OCI-LY7 (cell line): ENCODE results near the gene PFDN1. TPM values are rescaled to one million over a fixed set of nuclear protein-coding genes. Genes with fewer than 3 reads are reported as not detected.

Experiments used
- BruUV-seq: library from RNA; stranded (reverse); fragments of 400-500 nt; replicated peaks from 2 replicates; lab custom pipeline; 2021; lab: Mats Ljungman, UMichigan
- CTCF ChIA-PET: fragments of 300-600 bp; sonication (Branson Sonifier 250); formaldehyde crosslinking; loops from one replicate; lab custom pipeline; 2022; ENCODE audit warnings: antibody characterized with exemption; ENCODE audit not compliant: unreplicated experiment; lab: Charles Lee
- POLR2A ChIA-PET: fragments of 300-600 bp; sonication (Branson Sonifier 250); formaldehyde crosslinking; loops from one replicate; lab custom pipeline; 2022; ENCODE audit warnings: antibody characterized with exemption; lab: Charles Lee
- DNase-seq: peaks from one replicate; pipeline ENCODE4 v3.0.0-alpha.2; 2015; ENCODE audit warnings: low spot score
- H2AFZ ChIP-seq: fragments of 200-600 bp; sonication (generic), shearing (Covaris generic); 2 replicates; pipeline ENCODE4 v1.6.1; 2014; ENCODE audit warnings: mild to moderate bottlenecking, antibody characterized with exemption, low read length, moderate library complexity
- H3K27ac ChIP-seq: fragments of 200-600 bp; sonication (generic); 2 replicates; pipeline ENCODE4 v1.5.1; 2014; ENCODE audit warnings: mixed run types, low read depth, mild to moderate bottlenecking, moderate library complexity, low read length, inconsistent platforms; ENCODE audit not compliant: poor library complexity, severe bottlenecking
- H3K36me3 ChIP-seq: fragments of 200-600 bp; sonication (generic); 2 replicates; pipeline ENCODE4 v1.6.1; 2014; ENCODE audit warnings: mild to moderate bottlenecking, antibody characterized with exemption, low read length, moderate library complexity, mixed read lengths; ENCODE audit not compliant: insufficient read depth
- H3K4me1 ChIP-seq: fragments of 200-600 bp; sonication (generic); 2 replicates; pipeline ENCODE4 v1.5.1; 2014; ENCODE audit warnings: mild to moderate bottlenecking, low read length; ENCODE audit not compliant: insufficient read depth, poor library complexity, severe bottlenecking
- H3K4me2 ChIP-seq: fragments of 200-600 bp; sonication (generic); 2 replicates; pipeline ENCODE4 v1.6.1; 2014; ENCODE audit warnings: mild to moderate bottlenecking, low read length
- H3K4me3 ChIP-seq: fragments of 200-600 bp; sonication (generic); 2 replicates; pipeline ENCODE4 v1.5.1; 2014; ENCODE audit warnings: mild to moderate bottlenecking, low read depth, low read length; ENCODE audit not compliant: poor library complexity, severe bottlenecking
- H3K79me2 ChIP-seq: fragments of 200-600 bp; sonication (generic); 2 replicates; pipeline ENCODE4 v1.6.1; 2016; ENCODE audit warnings: low read depth, mild to moderate bottlenecking, low read length, moderate library complexity, mixed read lengths; ENCODE audit not compliant: insufficient read depth
- H3K9me2 ChIP-seq: fragments of 200-600 bp; sonication (generic); 2 replicates; pipeline ENCODE4 v1.6.1; 2016; ENCODE audit warnings: mild to moderate bottlenecking, low read length, mixed read lengths; ENCODE audit not compliant: insufficient read depth
- H3K9me3 ChIP-seq: fragments of 200-600 bp; sonication (generic); 2 replicates; pipeline ENCODE4 v1.6.1; 2014; ENCODE audit warnings: mild to moderate bottlenecking, mixed run types, low read length, mixed read lengths
- H4K20me1 ChIP-seq: fragments of 200-600 bp; sonication (generic); 2 replicates; pipeline ENCODE4 v1.6.1; 2014; ENCODE audit warnings: mild to moderate bottlenecking, antibody characterized with exemption, low read length, moderate library complexity, mixed read lengths; ENCODE audit not compliant: insufficient read depth
- EZH2phosphoT487 ChIP-seq: fragments of 200-600 bp; sonication (generic); IDR thresholded peaks from 2 replicates; pipeline ENCODE4 v1.6.1; 2018; ENCODE audit warnings: low read depth, borderline replicate concordance, mild to moderate bottlenecking, mixed run types, antibody characterized with exemption, low read length, moderate library complexity, mixed read lengths
- intact Hi-C: fragments of 100-400 bp; cut with micrococcal nuclease; formaldehyde crosslinking; loops from one replicate; pipeline ENCODE4 v1.10.0; 2022; ENCODE audit not compliant: unreplicated experiment
- total RNA-seq, 2 experiments: library from RNA; depleted of rRNA in 1 of 2; stranded (reverse); fragments of >200 nt in 1 of 2; shearing (Covaris generic) in 1 of 2; gene quantifications; 2 replicates each; pipeline ENCODE4 v1.2.3, GENCODE V29; 2014 to 2022
- TF ChIP-seq, protein P1 (sequence below): fragments of 200-600 bp; sonication (generic); conservative IDR thresholded peaks from 2 replicates; pipeline ENCODE4 v1.5.1; 2014; ENCODE audit warnings: mild to moderate bottlenecking, antibody characterized with exemption, low read length, moderate library complexity, mixed read lengths

Gene PFDN1
- total RNA-seq, 2 experiments from 2014 or later: 51.3 to 73.9 TPM

DNA sequence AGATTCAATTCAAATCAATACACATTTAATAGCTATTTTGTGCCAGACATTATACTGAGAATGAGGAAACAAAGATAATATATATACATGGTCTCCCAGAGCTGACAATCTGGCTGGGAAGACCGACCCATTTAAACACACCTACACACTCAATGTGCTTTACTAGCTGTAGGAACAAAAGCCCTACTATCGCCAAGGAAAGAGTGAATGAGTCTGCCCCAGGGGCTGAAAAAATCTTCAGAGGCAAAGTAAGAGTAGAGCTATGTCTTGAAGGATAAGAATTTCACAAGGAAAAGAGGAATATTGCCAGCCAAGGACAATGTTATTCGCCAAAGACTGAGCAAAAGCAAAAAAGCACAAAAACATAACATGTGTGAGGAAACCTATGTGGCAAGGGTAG lies 6.6 kb downstream of the PFDN1 start:
- intact Hi-C loops: no loop called here
- ChIA-PET POLR2A (interaction anchor here (0.9 to 1.0 kb wide), 2 partner anchors 10 to 49 kb away, joined by 3 to 9 read pairs; no protein-coding TSS in a partner anchor), CTCF (interaction anchor here (1.2 kb wide), 1 partner anchor 32 kb away, joined by 3 read pairs; no protein-coding TSS in a partner anchor)
- Histone ChIP-seq H3K9me2 (no peaks in the 10 kb centered on the region), H3K36me3 (peaks cover 50% of the 10 kb centered on the region), H3K4me1 (peaks cover 43% of the 10 kb centered on the region), H2AFZ (no peak overlapping the region), H3K79me2 (peaks cover 71% of the 10 kb centered on the region), H3K27ac (no peak overlapping the region), H3K9me3 (no peaks in the 10 kb centered on the region), H3K4me2 (no peak overlapping the region), H4K20me1 (no peaks in the 10 kb centered on the region), H3K4me3 (no peak overlapping the region)
- BruUV-seq: no TSS peak
- no peak for DNase-seq
- no peak for TF ChIP-seq EZH2phosphoT487
- TF ChIP-seq, protein P1, sequence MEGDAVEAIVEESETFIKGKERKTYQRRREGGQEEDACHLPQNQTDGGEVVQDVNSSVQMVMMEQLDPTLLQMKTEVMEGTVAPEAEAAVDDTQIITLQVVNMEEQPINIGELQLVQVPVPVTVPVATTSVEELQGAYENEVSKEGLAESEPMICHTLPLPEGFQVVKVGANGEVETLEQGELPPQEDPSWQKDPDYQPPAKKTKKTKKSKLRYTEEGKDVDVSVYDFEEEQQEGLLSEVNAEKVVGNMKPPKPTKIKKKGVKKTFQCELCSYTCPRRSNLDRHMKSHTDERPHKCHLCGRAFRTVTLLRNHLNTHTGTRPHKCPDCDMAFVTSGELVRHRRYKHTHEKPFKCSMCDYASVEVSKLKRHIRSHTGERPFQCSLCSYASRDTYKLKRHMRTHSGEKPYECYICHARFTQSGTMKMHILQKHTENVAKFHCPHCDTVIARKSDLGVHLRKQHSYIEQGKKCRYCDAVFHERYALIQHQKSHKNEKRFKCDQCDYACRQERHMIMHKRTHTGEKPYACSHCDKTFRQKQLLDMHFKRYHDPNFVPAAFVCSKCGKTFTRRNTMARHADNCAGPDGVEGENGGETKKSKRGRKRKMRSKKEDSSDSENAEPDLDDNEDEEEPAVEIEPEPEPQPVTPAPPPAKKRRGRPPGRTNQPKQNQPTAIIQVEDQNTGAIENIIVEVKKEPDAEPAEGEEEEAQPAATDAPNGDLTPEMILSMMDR: no peak

DNA sequence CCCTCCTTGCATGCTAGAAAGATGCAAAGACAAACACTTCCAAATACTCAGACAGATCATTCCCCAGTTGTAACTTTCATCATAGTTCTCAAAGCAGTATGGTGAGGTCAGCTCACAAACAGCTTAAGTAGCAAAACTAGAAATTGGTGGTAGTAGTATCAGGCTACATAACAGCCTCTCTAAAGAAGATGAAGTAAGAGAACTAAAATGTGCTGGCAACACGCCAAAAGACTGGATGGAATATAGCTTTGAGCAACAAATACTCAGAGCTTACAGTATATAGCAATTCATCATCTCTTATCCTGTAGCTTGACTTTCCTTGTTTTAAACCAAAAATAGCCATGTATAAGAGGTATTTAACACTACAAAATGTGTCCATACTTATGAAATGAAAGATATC lies 7.5 kb downstream of the PFDN1 start:
- peak; percentile 35 for DNase-seq
- no peaks in the 10 kb centered on the region for H3K9me2 ChIP-seq
- POLR2A ChIA-PET: interaction anchor here (0.9 kb wide), 2 partner anchors 28 to 39 kb away, joined by 3 to 6 read pairs; no protein-coding TSS in a partner anchor
- CTCF ChIA-PET: interaction anchor here (1.2 kb wide), 1 partner anchor 33 kb away, joined by 3 read pairs; no protein-coding TSS in a partner anchor
- H3K4me2 ChIP-seq: peak overlapping the region; percentile 22
- peaks cover 38% of the 10 kb centered on the region for H3K4me1 ChIP-seq
- H2AFZ ChIP-seq: no peak overlapping the region
- H3K36me3 ChIP-seq: peaks cover 47% of the 10 kb centered on the region
- H4K20me1 ChIP-seq: no peaks in the 10 kb centered on the region
- H3K9me3 ChIP-seq: no peaks in the 10 kb centered on the region
- H3K4me3 ChIP-seq: no peak overlapping the region
- intact Hi-C loops: no loop called here
- BruUV-seq: no TSS peak
- H3K27ac ChIP-seq: no peak overlapping the region
- H3K79me2 ChIP-seq: peaks cover 64% of the 10 kb centered on the region
- TF ChIP-seq, protein P1: no peak

DNA sequence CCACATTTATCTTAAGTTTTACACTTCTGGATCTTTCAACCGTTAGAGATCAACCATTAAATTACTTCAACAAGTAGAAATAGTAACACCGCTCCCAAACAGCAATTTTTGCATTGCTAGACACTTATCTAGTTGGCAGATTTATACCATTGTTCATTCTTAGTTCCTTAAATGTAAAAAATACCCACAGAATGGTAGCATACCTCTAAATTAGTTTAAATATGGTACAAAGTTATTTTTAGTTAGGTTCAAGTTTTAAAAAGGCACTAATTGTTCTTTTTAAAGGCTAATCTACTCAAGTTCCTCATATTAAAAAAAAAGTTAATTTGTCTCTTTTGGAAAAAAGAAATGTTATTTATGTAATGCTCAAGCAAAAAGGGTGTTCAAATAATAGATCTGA lies 8.1 kb downstream of the PFDN1 start:
- peaks cover 47% of the 10 kb centered on the region for H3K36me3 ChIP-seq
- H3K9me2 ChIP-seq: no peaks in the 10 kb centered on the region
- BruUV-seq: no TSS peak
- no peak overlapping the region for H3K4me3 ChIP-seq
- POLR2A ChIA-PET: interaction anchor here (0.7 to 2.8 kb wide), 6 partner anchors 8 to 192 kb away, joined by 3 to 17 read pairs (median 4); partner anchors contain the start of genes HBEGF and PFDN1
- H3K4me2 ChIP-seq: peak overlapping the region; percentile 22
- no peak overlapping the region for H2AFZ ChIP-seq
- TF ChIP-seq, protein P1: no peak
- TF ChIP-seq EZH2phosphoT487: no peak
- DNase-seq: no peak
- H3K27ac ChIP-seq: no peak overlapping the region
- peaks cover 66% of the 10 kb centered on the region for H3K79me2 ChIP-seq
- CTCF ChIA-PET: no interaction called here
- H4K20me1 ChIP-seq: no peaks in the 10 kb centered on the region
- H3K9me3 ChIP-seq: no peaks in the 10 kb centered on the region
- peaks cover 38% of the 10 kb centered on the region for H3K4me1 ChIP-seq
- intact Hi-C loops: no loop called here
